Epidermal melanocyte (primary cell): ENCODE measurements around the gene BMP2.

Experiments used
- DNase-seq: peaks from one replicate; pipeline ENCODE4 v3.0.0; 2011; ENCODE audit warnings: low spot score; ENCODE audit not compliant: insufficient read length

BMP2 gene

DNA sequence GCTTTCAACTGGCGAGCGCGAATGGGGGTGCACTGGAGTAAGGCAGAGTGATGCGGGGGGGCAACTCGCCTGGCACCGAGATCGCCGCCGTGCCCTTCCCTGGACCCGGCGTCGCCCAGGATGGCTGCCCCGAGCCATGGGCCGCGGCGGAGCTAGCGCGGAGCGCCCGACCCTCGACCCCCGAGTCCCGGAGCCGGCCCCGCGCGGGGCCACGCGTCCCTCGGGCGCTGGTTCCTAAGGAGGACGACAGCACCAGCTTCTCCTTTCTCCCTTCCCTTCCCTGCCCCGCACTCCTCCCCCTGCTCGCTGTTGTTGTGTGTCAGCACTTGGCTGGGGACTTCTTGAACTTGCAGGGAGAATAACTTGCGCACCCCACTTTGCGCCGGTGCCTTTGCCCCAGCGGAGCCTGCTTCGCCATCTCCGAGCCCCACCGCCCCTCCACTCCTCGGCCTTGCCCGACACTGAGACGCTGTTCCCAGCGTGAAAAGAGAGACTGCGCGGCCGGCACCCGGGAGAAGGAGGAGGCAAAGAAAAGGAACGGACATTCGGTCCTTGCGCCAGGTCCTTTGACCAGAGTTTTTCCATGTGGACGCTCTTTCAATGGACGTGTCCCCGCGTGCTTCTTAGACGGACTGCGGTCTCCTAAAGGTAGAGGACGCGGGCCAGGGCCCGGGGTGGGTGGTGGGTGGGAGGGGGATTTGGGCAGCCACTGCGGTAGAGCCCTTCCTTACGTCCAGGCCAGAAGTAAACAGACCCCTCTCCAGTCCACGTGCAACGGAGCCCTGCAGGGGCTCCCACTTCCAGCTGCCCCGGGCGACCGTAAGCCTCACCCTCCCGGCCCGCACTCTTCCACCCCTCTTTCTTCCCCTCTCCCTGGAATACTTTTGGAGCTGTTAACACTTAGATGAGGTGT, 998 bp downstream of the BMP2 start:
- no peak for DNase-seq

DNA sequence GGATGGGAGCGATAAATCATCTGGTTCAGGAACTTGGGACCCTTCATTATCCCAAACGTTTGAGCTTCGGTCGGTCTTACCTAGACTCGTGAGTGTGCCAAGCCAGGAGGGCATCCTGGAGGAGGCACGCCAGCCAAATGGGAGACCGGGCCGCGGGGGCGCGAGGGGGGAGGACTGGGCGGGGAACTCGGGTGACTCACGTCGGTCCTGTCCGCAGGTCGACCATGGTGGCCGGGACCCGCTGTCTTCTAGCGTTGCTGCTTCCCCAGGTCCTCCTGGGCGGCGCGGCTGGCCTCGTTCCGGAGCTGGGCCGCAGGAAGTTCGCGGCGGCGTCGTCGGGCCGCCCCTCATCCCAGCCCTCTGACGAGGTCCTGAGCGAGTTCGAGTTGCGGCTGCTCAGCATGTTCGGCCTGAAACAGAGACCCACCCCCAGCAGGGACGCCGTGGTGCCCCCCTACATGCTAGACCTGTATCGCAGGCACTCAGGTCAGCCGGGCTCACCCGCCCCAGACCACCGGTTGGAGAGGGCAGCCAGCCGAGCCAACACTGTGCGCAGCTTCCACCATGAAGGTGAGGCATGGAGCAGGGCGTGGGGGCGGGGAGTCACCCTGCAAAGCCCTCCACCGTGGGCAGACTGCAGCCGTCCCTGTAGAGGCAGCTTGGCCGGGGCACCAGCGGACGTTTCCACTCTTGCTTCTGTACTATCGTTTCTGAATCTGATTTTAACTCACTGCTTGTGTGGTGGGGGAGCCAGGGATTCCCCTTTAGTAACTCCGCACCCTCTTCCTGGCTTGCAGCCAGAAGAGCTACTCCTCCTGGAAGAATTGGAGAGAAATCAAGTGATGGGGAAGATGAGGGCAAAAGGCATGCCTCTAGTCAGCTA, 2.7 kb downstream of the BMP2 start:
- DNase-seq, result no peak

DNA sequence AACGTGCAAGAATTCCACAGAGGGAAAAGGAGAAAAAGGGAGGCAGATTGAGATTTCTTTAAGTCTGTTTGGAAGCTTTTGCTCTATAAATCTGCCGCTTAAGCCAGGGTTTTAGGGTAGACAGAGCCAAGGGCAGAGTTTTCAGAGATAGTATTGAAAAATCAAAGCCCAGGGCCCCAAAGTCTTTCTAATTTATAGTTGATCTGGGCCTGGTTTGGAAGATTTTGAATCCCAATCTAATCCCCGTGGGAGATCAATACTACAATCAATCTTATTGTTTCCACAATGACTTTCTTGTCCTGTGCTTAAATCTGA, 3.3 kb downstream of the BMP2 start:
- DNase-seq, result no peak

DNA sequence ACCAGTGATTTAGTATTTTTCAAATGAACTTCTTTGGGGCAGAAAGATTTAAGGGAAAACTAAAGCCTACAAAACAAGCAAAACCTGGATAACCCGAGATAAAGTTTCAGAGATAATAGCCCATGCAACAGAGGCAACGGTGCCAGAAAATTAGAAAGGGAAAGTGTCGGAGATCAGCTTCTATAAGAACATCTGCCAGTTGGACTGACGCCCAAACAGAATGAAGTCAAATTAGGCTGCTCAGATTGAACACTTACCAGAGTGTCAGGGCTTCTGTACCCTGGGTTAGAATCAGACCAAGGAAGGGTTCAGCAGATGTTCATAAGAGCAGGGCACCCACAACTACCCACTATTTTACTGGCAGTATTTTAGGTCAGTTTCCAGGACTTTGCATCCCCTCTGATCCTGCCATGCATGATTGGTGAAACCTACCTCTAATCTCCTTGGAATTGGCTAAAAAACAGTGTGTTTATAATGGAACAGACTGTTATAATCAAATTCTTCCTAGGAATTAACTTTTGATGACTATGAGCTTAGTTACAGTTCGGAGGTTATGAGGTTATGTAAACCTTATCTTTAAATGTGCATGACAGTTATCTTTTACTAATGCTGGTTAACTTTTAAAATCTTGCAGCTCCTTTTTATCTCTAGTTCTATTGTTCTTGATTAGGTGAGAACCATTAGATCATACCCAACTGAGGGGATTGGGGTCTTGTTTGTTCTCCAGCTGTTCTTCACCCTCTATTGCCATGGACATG, 13.1 kb downstream of the BMP2 start:
- DNase-seq, result no peak

DNA sequence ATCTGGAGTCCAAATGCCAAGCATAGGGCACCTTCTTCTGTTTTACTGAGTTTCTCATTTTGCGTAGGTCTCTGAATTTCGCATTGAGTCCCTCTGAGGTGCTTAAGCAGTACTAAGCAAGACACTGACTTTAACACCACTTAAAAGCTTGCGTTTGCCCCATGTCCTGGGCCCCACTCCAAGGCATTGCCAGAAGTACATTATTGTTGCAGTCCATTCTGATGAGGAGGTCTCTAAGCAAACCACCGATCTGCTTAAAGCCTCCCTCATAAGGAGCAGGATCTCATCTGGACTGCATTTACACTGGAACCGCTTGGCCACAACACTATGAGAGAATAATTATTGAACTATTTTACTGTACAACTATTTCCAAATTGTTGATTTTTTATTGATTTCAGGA, 16.3 kb downstream of the BMP2 start:
- no peak for DNase-seq

DNA sequence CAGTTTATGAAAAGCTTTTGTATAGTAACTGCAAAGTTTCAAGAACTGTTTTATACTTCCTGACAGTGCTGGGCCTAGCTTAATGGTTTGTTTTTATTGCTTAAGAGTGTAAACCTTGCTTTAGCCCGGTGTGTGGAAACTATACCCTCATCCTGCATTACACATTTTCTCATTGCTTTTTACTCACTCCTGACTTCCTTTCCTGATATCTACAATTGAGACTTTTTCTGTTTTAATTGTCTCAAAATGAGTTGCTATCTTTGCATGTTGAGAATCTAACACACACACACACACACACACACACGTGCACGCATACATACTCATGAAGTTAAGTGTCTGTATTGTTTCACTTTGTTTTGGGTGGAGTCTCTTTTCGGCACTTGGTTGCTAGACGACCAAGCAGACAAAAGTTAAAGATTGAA, 16.7 kb downstream of the BMP2 start:
- DNase-seq, result no peak

DNA sequence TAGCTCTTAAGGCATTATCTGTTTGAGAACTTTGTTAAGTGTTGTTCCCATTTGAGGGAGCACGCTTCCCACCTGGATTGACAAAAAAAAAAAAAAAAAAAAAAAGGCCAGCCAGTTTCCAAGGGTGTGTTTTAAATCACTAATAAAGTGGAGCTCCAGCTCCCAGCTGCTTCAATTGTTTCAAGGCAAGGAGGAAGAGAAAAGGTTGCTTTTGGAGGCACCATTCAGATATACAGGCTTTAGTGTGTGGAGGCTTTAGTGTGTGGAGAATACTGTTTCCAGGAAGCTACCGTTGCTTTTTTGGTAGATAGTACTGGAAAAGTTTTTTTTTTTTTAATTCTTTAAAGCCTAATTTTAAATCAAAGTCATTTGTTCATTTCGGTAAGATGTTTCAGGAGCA, 17.3 kb downstream of the BMP2 start:
- DNase-seq, result no peak

DNA sequence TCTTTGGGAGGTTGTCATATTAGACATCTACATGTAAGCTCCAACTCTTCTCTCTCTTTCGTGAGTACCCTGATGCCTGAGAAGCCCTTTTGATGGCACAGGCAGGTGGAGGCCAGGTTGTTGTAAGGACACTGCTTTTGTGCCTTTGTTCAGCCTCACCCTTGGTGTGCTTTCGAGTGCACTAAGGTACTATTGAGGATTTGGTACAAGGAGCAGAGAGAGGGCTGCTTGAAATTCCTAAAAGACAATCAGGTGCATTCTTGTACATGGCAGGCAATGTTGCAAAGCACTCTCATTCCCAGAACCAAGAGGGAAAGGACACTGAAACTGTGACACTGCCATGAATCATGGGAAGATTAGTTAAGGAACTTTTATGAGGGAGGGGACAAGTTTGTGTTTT, 19.1 kb downstream of the BMP2 start:
- no peak for DNase-seq

DNA sequence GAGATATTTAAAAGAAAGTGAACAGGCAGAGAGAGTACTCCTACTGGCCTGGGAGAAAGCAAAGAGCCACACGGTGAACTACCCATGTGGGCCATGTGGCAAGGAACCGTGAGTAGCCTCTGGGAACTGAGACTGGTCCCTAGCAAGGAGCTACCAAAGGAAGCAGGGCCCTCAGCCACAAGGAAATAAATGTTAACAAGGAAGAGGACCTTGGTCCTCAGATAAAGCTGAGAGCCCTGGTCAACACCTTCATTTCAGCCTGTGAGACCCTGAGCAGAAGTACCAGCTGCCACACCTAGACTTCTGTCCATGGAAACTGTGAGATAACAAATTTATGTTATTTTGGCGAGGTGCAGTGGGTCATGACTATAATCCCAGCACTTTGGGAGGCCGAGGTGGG, 25.3 kb downstream of the BMP2 start:
- no peak for DNase-seq

DNA sequence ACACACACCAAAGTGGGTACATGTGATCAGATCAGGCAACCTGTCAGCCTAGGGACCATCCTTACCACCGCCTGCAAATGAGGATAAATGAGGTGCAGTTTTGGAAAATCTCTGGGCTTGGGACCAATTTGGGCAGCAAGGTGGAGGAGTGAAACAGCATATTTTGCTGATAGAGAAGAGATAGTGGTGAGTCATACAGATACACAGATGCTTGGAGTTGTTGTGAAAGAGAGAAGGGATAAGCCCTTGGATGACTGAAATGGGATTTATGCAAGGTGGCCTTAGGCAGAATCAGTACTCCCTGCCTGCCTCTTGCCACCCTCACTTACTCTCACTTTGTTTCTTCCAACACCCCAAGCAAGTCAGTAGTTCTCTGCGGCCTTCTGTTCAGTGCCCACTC, 34.7 kb downstream of the BMP2 start:
- DNase-seq, result no peak

DNA sequence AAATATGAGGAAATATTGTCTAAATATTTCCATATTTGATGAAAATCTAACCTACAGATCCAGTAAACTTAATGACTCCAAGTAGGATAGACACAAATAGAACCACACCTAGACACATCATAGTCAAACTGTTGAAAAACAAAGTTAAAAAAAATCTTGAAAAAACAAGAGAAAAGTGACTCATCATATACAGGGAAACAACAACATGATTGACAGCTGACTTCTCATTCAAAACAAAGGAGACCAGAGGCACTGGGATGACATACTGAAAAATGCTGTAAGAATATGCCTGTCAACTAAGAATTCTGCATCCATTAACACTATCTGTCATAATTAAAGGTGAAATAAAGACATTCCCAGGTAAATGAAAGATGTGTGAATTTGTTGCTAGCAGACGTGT, 38.8 kb downstream of the BMP2 start:
- no peak for DNase-seq

DNA sequence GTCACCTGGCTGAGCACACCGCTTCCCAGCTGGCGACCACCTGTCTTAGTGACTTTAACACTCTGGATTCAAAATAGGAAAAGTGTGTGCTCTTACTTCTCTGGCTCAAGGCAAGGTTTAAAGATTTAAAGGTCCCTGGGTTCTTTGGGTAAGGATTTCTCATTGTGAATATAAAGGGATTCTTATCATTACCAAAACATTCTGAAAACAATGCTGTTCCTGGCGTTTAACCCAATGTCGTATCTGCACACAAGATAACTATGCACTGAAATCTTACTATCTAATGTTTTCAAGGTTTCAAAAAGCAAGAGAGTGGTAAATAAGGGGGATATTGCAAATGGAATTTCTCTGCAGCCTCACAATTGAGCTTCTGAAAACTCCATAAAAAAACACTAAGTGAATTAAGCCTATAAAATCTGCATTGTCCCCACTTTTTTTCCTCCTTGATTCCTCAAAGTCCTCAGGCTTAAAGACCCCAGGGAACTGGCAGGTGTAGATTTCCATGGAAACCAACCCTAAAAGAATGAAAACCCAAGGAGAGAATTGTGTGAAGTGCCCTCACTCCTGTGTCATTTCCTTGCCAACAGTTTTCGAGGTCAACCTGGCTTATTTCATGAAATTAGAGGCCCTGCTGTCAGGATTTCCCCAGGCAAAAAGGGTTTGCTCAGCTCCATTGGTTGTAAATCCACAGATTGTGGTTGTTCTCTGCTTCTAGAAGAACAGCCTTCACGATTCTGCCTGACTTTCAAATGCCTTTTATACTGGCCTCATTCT, 44.0 kb downstream of the BMP2 start:
- no peak for DNase-seq

DNA sequence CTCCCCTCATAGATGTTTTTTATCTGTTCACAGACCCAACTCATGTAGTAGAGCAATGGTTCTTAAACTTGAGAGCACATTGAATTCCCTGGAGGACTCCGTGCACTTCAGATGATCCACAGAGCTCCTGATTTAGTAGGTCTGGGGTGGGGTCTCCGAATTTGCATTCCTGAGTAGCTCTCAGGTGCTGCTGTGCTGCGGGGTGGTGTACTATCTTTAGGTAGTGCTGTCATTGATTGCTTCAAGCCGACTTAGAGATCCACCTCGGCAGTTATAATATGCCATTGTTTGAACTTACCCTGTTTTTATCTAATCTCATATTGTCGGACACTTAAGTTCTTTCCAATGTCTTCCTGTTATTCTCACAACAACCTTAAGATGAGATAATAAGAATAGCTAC, 45.0 kb downstream of the BMP2 start:
- DNase-seq, result no peak

DNA sequence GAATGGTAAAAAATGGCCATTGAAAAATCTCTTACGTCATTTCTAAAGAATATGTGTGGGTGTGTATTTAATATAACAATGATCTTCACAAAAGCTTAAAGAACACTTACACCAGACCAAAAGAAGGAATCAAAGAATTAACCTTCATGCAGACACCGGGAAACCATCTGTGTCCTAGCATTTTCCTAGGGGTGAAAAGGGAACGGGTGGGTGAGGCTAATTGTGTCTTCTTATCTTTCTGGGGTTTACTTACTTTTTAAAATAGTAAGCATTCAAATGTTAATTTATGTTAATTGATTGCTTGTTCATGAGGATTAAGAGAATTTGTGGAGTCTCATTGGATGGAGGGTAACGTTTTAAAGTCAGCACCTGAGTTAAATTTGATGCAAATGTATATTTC, 47.5 kb downstream of the BMP2 start:
- DNase-seq, result no peak

DNA sequence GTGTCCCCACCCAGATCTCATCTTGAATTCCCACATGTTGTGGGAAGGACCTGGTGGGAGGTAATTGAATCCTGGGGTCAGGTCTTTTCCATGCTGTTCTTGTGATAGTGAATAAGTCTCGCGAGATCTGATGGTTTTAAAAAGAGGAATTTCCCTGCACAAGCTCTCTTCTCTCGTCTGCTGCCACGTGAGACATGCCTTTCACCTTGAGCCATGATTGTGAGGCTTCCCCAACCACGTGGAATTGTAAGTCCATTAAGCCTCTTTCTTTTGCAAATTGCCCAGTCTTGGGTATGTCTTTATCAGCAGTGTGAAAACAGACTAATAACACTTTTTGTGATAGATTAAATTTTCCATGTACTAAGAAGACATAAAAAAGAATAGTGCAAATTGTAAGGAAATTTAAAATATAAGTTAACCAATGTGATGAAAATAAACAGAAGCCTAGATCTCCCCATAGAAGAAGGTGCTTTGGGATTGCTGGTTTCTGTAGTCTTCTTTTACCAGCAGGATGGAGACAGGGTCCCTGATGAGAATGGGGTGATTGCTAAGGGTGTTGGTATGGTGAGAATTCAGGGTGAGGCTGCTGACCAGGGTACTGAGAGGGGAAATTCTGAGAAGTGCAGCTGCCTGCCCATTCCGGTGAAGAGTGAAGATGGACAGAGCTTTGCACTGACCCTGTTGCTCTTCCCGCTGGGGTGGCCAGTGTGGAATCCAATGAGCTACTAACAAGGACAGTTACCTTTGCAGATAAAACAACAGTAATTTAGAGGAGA, 50.7 kb downstream of the BMP2 start:
- no peak for DNase-seq

DNA sequence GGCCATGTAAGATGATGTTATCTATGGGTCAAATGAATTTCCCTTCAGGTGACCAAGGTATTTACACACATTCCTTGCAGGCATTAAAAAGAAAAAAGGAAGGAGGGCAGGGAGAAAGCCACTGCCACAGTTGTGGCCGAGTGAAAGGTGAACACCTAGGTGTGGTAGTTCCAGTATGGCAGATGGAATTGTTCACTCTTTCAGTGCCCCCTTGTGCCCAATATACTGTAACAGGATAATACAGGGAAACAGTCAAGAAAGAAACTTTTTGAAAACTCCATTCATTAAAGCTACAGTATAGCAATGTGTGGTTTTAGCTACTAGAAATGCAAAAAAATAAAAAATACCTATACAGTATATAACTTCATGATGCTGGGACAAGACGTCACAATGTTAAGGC, 52.1 kb downstream of the BMP2 start:
- DNase-seq, result no peak

DNA sequence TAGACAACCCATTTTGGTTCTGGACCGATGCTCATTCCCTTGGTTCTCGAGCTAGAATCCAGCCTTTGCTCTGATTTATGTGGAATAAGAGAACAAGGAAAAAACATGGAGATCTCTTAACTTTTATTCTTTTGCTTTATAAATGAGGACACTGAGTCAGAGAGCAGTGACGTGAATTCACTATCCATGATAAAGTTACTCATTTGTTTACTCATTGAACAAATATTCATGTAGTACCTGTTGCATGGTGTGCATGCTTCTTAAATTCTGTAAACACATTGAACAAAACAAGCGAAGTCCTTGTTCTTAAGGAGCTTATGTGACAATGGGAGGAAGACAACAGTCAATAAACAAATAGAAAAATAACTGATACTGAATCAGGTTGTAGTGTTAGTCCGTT, 56.9 kb downstream of the BMP2 start:
- DNase-seq, result no peak

DNA sequence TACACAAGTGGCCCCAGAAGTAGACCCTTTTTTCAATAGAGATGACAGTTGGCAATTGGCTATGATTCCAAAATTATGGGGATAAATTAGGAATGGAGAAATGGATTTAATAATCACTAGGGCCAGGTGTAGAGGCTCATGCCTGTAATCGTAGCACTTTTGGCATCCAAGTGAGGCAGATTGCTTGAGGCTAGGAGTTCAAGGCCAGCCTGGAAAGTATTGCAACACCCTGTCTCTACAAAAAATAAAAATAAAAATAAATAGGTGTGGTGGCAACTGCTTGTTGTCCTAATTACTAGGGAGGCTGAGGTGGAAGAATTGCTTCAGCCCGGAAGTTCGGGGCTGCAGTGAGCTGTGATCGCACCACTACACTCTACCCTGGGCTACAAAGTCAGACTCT, 60.0 kb downstream of the BMP2 start:
- DNase-seq, result no peak

DNA sequence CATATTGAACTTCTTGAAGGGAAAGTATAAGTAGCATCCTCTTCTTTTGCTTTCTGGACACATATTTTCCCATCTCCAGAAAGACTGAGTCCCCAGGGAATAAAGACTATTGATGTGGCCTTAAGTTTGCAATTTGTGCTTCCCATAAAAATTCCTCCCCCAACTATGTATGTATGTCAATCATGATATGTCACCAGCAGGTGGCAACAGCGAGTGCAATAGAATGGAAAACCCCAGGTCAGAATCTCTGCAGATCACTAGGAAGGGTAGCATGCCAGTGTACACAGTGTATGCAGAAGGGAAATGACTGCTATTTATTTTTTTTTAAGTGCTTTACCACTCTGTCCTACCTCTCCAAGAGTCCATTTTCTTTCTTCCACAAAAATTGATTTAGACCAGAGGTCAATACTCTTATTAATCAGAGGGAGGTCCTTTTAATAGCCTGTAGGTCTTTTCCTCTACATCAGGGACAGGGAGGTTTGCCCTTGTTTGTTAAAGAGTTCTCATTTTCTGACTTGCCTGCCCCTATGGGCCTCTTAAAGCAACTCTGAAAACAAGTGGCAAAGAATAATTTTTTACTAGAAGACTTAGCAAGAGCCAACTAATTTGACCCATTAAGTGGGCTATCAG, 61.4 kb downstream of the BMP2 start:
- DNase-seq, result peak; percentile 50

DNA sequence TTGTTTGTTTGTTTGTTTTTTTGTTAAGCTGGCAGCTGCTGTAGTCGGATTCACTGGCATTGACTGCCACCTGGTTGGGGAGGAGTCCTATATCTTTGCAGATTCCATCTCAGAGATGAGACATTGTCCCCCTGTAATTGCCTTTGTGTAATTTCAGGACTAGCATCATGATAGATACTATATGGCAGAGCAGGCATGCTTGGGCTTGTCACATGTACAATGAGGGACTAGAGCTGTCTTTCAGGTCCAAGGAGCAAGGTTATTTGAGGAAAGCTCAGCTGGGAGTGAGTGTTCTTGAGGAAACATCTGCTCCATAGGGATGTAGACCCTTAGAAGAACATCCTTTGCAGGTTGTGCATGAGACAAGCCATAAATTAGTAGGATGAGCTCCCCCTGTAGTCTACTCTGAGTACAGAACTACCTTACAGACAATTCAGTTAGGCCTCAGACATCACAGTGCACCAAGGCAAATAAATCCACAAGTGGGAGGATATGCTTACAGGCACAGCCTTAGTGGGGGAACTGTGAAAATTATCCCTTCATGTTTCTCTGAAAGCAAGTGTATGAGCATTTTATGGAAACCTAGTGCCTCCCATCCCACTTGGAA, 62.1 kb downstream of the BMP2 start:
- no peak for DNase-seq
